Prostate gland (tissue), 2 donors: Measurements from ENCODE around the gene ARMH3. TPM values are rescaled to one million over a fixed set of nuclear protein-coding genes. Genes with fewer than 3 reads are reported as not detected.

Source experiments
- DNase-seq: peaks from one replicate; pipeline ENCODE4 v3.0.0-alpha.2; 2019; ENCODE audit warnings: low spot score
- H3K27ac ChIP-seq, 2 donors: fragments of 200-600 bp; sonication (generic); 2 replicates each; pipeline ENCODE4 v1.5.1; 2017 to 2019
- H3K27me3 ChIP-seq: fragments of 200-600 bp; sonication (generic); replicated peaks from 2 replicates; pipeline ENCODE4 v1.5.1; 2019; ENCODE audit not compliant: insufficient read depth
- H3K36me3 ChIP-seq, 2 donors: fragments of 200-600 bp; sonication (generic); 1 replicate in 1 of 2; 2 replicates in 1 of 2; pipeline versions ENCODE4 v1.5.1 to v1.8.1; 2017 to 2019
- H3K4me1 ChIP-seq: fragments of 200-600 bp; sonication (generic); replicated peaks from 2 replicates; pipeline ENCODE4 v1.5.1; 2019
- H3K4me3 ChIP-seq, 2 donors: fragments of 200-600 bp; sonication (generic); 2 replicates each; pipeline ENCODE4 v1.5.1; 2017 to 2019
- H3K9me3 ChIP-seq: fragments of 200-600 bp; sonication (generic); 2 replicates; pipeline ENCODE4 v1.5.1; 2017
- CTCF ChIP-seq, 4 experiments: fragments of 200-600 bp in 2 of 4; fragments of 450-650 bp in 2 of 4; sonication (generic) in 2 of 4; IDR thresholded peaks; 1 replicate in 3 of 4; 2 replicates in 1 of 4; pipeline ENCODE4 v1.5.1; 2016 to 2019; ENCODE audit warnings: antibody characterized with exemption in 4 of 4, mild to moderate bottlenecking in 2 of 4, moderate library complexity in 2 of 4
- POLR2A ChIP-seq: fragments of 450-650 bp; IDR thresholded peaks from one replicate; pipeline ENCODE4 v1.6.1; 2016; ENCODE audit warnings: antibody characterized with exemption, mild to moderate bottlenecking
- POLR2AphosphoS5 ChIP-seq: sonication (generic); formaldehyde crosslinking; IDR thresholded peaks from one replicate; pipeline ENCODE4 v1.6.1; 2017; ENCODE audit warnings: antibody characterized with exemption
- WGBS: methylation state at CpG from one replicate; pipeline ENCODE4 v1.1.5; 2018; 5-methylcytosine and 5-hydroxymethylcytosine counted together
- intact Hi-C: fragments of 100-400 bp; cut with DNase I; formaldehyde crosslinking; loops from one replicate; pipeline ENCODE4 v1.14.2; 2022
- total RNA-seq, 2 donors: library from RNA; depleted of rRNA; stranded (reverse); fragments of >200 nt; gene quantifications; one replicate each; pipeline ENCODE4 v1.1.0, GENCODE V29; 2016

ARMH3 gene
- total RNA-seq, 2 donors from 2014 or later: 15.1 to 20.5 TPM

DNA sequence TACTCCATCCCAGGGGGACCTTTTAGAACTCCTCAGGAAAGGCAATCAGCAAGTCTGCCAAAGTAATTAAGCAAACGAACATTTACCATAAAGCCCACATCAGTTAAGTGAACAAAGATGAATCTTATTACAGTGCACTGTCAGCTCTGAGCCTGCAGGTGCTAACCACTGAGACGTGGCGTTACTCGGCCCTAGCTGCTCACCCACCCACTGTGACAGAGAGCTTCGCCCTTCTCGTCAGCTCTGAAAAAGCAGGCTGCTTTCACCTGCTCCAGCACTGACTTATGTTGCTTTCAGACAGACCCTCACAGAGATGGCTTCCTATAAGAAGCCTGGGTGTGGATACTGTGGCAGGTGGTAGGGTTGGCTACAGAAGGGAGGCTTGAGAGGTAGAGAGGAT lies 154.6 kb downstream of the ARMH3 start:
- H3K4me3 ChIP-seq: no peak overlapping the region
- H3K27ac ChIP-seq: no peak overlapping the region
- no peak for TF ChIP-seq CTCF (IDR thresholded peaks at IDR 0.05)
- no peaks in the 10 kb centered on the region for H3K27me3 ChIP-seq
- H3K36me3 ChIP-seq: no peaks in the 10 kb centered on the region
- intact Hi-C loops: no loop called here
- no peaks in the 10 kb centered on the region for H3K9me3 ChIP-seq
- 89% methylated on average over 6 of the region's 6 CpGs for WGBS
- no peaks in the 10 kb centered on the region for H3K4me1 ChIP-seq
- no peak for DNase-seq

DNA sequence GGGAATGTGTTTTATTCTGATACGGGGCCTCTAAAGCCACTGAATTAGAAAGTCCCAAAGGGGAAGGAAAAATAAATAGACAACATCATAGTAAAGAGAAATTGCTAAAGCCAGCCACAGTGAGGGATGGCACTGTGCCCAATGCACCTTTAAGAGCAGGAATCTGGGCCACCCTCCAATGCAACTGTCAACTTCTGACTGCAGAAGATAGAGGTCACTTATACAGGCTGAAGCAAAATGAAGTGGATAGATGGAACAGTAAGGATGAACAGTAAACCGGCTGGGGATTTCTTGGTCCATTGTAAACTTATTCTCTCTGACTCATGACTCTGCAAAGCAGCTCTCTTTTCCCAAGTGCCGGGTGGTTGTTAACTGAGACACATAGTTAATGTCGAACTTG lies 158.3 kb downstream of the ARMH3 start:
- H3K9me3 ChIP-seq: no peaks in the 10 kb centered on the region
- no peak overlapping the region for H3K4me3 ChIP-seq
- H3K4me1 ChIP-seq: no peaks in the 10 kb centered on the region
- H3K36me3 ChIP-seq: no peaks in the 10 kb centered on the region
- DNase-seq: peak; percentile 74
- TF ChIP-seq CTCF (IDR thresholded peaks at IDR 0.05) (no peak), POLR2A (no peak), POLR2AphosphoS5 (peak; percentile 47)
- WGBS: 18% methylated on average over 4 of the region's 4 CpGs
- intact Hi-C loops: no loop called here
- H3K27me3 ChIP-seq: no peaks in the 10 kb centered on the region
- no peak overlapping the region for H3K27ac ChIP-seq

DNA sequence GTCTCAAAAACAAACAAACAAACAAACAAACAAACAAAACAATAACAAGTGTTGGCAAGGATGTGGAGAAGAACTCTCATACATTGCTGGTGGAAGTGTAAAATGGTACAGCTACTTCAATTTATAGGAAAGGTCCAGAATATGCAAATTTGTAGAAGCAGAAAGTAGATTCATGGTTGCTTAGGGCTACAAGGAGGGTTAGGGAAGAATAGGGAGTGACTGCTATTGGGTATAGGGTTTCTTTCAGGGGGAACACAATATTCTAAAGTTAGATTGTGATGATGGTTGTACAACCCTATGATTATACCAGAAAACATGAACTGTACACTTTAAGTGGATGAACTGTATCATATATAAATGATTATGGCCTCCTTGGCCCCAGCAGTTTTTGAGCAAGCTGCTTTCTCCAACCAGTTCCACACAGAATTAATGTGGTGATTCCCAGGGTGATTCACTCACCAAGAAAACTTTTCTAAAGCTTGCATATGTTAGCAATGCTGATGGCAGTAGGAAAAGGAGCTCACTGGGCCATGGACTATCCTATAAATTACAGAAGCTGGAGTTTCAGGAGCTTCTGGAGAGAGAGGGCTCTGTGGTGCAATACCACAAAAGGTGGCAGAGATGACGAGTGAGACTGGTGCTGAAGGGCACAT lies 159.6 kb downstream of the ARMH3 start:
- Histone ChIP-seq H3K27me3 (no peaks in the 10 kb centered on the region), H3K9me3 (no peaks in the 10 kb centered on the region), H3K27ac (no peak overlapping the region), H3K4me1 (no peaks in the 10 kb centered on the region), H3K4me3 (no peak overlapping the region), H3K36me3 (no peaks in the 10 kb centered on the region)
- no peak for DNase-seq
- TF ChIP-seq CTCF (IDR thresholded peaks at IDR 0.05) (no peak), POLR2A (no peak), POLR2AphosphoS5 (no peak)
- intact Hi-C loops: no loop called here
- WGBS: 90% methylated on average over 1 of the region's 1 CpG

DNA sequence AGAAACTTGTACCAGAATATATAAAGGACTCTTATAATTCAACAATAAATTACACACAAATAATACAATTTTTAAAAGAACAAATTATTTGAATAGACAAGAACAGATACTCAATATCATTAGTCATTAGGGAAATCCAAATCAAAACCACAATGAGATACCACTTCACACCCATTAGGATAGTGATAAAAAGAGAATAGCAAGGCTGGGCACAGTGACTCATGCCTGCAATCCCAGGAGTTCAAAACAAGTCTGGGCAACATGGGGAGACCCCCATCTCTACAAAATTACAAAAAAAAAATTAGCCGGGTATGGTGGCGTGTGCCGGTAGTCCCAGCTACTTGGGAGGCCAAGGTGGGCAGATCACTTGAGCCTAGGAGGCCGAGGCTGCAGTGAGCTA lies 160.2 kb downstream of the ARMH3 start:
- H3K9me3 ChIP-seq: no peaks in the 10 kb centered on the region
- H3K4me1 ChIP-seq: no peaks in the 10 kb centered on the region
- TF ChIP-seq POLR2A (no peak), CTCF (IDR thresholded peaks at IDR 0.05) (no peak), POLR2AphosphoS5 (no peak)
- H3K27ac ChIP-seq: no peak overlapping the region
- H3K36me3 ChIP-seq: no peaks in the 10 kb centered on the region
- intact Hi-C loops: no loop called here
- no peaks in the 10 kb centered on the region for H3K27me3 ChIP-seq
- 96% methylated on average over 4 of the region's 4 CpGs for WGBS
- no peak for DNase-seq
- no peak overlapping the region for H3K4me3 ChIP-seq

DNA sequence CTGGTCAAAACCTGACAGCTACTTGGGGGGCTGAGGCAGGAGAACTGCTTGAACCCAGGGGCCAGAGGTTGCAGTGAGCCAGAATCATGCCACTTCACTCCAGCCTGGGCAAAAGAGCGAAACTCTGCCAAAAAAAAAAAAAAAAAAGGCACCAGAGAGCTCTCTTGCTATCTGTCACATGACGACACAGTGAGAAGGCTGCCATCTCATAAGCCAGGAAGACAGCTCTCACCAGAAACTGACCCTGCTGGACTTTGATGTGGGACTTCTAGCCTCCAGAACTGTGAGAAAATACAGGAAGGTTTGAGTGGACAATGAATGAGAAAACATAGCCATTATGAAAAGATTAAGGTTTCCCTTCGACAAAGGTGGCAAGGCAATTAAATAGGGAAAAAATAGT lies 161.2 kb downstream of the ARMH3 start:
- Histone ChIP-seq H3K4me3 (no peak overlapping the region), H3K9me3 (no peaks in the 10 kb centered on the region), H3K27ac (no peak overlapping the region), H3K4me1 (no peaks in the 10 kb centered on the region), H3K27me3 (no peaks in the 10 kb centered on the region), H3K36me3 (no peaks in the 10 kb centered on the region)
- WGBS: 84% methylated on average over 3 of the region's 3 CpGs
- TF ChIP-seq POLR2A: no peak
- no peak for TF ChIP-seq POLR2AphosphoS5
- TF ChIP-seq CTCF (IDR thresholded peaks at IDR 0.05): no peak
- intact Hi-C loops: loop anchor here (5.0 kb wide), 1 partner anchor 118 kb away; no protein-coding TSS in a partner anchor
- DNase-seq: no peak
